GM21447 (cell line): ENCODE results near the gene ATP2B3.

Experiments used
- ATAC-seq: cut with Tn5 transposase; IDR thresholded peaks from one replicate; pipeline ENCODE4 v1.9.1; 2021; ENCODE audit not compliant: unreplicated experiment

Gene ATP2B3

DNA sequence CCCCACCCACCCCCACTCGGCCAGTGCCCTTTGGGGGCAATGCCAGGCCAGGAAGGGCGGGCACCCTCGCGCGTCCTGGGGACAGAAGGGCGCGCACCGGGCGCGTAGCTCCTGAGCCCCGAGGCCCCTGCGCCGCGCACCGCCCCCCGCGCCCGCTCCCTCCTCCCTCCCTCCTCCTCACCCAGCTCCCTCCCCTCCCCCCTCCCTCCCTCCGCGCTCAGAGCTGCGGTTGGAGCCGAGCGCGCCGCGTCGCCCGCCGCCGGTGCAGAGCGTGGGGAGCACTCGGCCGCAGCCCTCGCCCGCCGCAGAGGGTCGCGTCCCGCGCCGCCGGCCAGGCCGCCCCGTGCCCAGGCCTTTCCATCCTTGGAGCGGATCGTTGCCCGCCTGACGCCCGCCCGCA is at the start of gene ATP2B3:
Gene ATP2B3 (plus strand): TSS at position 220 of the 400 bp plus-strand sequence. CDS start 18,606 bp downstream, outside the sequence.
- ATAC-seq, result no peak

DNA sequence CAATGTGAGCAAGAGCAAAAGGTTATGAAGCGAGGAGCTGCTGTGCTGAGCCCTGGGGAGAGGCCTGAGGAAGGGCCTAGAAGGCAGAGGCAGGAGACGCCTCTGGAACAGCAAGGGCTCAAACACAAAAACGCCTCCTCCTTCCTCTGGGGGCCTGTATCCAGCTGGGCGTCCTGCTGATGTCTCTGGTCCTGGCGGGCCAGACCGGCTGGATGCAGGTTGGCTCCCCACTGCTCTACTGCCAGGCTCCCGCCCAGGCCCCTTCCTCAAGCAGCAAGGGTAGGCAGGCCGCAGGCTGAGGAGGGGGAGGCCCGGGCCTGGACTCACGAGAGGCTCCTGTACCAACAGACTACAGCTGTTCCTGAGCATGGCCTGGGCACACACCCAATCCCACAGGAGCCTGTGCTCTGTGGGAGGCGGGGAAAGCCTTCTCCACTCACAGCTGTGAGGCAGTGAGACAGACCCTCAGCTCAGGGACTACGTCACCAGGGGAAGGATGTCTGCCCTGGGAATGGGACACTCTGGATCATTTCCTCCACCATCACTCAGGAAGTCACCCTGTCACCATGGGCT is 49.3 kb upstream of the ATP2B3 start:
- ATAC-seq, result no peak

DNA sequence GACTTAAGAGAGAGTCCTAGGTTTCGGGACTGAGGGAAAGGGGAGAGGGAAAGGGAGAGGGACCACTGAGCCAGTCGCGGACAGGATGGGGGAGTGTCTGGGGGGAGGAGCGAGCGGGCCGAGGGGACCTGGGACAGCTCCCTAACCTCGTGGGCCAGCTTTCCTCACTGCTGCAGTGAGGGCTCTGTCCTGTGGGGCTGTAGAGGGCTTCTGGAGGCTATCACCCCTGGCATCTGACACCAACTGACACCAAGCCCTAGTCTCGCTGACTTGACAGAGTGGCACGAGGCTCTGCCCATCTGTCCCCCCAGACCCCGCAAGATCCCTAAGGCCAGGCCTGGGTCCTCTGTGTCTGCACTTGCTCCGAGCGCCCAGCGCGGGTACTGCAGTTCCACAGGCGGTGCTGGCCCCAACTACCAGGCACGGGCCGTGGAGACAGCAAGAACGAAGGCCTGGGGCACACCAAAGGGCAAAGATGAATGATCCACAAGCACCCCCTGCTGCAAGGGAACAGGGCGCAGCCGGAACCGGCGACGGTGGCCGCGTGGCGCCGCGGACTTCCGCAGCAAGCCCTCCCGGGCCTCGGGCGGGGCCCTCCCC is 47.5 kb upstream of the ATP2B3 start:
- peak; percentile 40 for ATAC-seq

DNA sequence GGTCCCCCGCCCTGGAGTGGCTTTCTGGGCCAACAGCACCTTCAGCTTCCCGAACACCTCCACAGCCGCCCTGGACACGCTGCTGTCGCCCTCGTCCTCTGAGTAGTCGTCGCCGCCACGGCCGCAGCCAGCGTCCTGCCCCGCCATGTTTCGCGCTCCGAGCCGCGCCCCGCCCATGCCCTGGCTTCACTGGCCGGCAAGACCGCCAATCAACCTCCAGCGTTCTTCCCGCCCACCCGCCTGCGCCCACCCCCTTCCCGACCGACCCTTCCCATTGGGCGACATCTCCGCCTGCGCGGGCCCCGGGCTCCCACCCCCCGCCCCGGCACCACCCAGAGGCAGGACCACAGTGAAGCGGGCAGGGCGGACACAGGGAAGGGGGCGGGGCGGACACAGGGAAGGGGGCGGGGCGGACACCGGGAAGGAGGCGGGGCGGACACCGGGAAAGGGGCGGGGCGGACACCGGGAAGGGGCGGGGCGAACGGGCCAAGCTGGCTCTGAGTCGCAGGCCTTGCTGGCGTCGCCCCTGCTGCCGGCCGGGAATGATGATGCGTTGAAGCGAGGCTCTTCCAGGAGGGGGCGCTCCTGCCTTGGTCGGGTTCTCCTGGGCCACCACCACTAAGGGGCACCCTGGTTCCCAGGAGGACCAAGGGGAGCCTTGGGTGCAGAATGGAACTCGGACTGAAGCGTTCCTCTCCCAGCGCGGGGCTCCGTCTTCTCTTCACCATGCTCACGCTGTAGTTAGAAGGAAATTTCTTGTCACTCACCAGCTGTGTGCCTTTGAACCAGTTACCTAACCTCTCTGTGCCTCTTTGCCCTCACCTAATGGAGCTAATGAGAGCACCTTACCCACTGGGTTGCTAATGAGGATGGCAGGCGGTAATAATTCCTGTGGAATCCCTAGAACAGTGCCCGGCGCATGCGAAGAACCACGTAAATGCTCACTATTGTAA is 46.8 kb upstream of the ATP2B3 start, which contains the start of gene HAUS7:
Gene HAUS7 (minus strand): TSS at position 166 of the 953 bp plus-strand sequence. CDS start 19 bp downstream, at position 147.
- peak; percentile 84 for ATAC-seq

DNA sequence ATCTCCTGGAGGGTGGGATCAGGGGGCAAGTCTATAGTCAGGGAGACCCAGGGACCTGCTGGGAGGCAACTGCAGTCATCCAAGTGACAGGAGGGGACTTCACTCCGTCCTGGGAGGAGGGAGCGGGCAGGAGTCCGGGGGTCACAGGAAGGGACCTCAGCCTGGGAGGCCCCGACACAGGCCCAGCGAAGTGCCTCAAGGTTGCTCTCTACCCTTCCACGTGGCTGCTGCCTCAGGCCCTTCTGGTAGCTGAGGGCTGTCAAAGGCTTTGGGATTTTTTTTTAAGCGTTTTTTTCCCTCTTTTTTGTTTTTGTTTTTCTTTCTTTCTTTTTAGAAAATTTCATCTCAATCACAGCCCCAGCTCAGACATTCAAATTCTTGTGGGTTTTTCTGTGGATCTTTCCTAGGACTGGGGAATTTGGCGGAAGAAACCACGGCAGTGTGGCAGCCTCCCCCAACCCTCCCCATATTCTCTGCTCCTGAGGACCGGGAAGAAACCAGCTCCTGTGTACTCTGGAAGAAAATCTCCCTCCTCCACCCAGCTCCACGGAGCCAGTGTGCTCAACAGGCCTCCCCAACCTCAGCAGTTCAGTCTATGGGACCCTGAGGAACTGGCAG is 45.7 kb upstream of the ATP2B3 start:
- ATAC-seq, result no peak

DNA sequence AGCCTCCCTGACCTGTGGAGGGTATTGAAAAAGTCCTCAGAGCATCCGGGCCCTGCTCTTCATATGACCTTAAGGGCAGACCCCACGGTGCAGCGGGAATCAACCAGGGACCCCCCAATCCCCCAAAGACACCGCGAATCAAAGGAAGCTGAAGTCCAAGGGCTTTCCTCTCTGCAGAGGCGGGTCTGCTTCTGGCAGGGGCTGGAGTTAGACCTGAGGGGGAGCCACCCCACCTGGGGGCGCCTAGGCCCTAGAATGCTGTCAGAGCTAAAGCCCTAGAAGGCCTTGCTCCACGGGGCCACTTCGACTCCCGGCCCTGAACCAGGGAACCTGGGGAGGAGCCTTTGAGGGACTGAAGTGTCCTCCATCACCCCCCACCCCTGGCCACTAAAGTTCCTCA is 44.3 kb upstream of the ATP2B3 start:
- no peak for ATAC-seq

DNA sequence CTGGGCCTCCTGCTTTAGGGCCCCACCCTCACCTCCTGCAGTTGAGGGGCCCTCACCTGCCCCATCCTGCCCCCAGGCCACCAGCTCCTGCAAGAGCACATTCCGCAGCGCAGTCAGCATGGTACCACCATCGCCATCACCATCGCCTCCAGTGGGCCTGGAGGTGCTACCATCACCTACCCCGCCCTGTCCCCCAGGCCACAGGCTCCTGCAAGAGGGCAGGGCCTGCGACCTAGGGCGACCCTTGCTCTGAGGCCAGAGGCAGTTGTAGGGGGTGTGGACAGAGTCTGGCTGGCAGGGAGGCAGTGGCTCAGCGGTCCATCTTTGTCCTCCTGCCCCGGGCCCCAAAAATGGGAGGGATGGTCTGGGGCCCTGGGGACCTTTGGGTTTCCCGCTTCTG is 43.2 kb upstream of the ATP2B3 start:
- no peak for ATAC-seq

DNA sequence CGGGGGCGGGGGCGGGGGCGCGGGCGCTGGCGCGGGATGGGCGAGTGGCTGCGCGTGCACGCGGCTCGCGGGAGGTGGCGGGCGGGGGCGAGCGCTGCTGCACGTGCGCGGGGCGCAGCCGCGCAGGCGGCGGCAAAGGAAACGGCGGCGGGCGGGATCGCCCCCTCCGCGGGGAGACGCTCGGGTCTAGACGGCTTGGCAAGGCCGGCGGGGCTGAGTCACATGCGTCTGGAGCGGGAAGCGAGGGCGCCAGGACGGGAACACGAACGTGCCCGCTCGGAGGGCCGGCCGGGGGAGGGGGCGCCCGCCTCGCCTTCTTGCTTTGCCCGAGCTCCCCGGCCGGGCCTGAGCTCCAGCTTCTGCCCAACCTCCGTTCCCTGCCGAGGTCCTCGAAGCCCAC is 42.7 kb upstream of the ATP2B3 start:
- ATAC-seq, result no peak

DNA sequence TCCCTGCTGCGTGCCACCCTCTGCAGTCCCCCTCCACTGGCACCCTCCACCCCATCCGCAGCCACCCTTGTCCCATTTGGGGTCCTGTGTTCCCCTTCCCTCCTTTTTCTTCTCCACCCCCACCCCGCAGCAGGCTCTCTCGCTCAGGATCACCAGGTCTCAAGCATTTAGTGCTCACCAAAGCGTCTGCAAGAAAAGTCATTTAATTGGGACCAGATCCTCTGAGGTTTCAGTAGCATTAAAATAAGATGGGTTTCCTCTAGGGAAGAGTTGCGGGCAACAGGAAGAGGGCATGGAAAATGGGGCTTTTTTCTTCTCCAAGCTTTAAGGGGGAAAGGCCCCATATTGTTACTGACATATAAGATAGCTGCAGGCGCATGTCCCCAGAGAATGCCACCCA is 42.2 kb upstream of the ATP2B3 start:
- no peak for ATAC-seq

DNA sequence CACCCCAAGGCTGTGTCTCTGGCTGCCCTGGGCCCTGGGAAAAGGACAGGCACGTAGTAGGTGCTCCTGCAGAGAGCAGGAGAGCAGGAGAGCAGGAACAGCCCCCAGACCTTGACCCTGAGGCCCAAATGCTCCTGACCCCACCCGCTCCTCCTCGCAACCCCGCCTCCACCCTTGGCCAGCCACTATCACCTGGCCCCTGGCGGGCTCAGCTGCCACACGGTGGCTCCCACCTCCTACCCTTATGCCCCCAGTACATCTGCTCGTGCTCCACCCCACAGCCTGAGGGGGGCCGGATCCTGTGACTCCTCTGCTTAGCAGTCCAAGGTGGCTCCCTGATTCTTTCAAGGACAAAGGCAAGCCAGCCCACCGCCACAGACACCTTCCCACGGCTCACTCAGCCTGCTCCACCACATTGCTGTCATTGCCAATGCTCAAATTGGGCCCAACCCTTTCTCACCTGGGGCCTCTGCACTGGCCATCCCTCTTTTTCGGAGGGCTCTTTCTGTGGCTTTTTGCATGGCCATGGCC is 41.6 kb upstream of the ATP2B3 start:
- no peak for ATAC-seq

DNA sequence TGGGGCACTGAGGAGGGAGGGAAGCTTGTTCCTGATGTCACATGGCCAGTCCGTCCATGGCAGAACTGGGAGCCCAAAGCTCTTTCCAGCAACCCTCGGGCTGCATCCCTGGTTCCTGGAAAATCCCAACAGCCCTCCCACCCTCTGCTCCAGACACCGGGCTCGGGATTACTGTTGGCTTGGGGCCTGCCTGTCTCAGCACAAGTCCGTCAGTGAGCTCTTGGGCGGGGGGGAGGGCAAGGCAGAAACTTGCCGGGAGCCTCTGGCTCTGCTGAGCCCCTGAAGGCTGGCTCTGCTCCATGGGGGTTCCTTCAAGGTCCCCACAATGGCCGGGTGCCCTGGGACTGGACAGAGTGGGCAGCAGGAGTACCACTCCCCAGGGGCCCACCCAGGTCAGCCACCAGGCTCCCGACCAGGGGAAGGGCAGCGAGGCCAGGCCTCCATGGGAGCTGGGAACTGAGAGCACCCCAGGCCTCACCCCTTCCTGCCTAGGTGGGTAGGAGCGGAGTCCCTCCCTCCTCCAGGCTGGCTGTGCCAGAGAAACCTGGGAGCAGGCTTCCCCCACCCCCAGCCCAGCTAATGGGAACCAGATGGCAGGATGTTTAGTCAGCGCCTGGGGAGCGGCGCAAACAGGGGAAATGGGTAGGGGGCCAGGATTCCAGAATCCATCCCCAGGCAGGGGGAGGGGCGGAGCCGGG is 40.6 kb upstream of the ATP2B3 start:
- ATAC-seq, result no peak

DNA sequence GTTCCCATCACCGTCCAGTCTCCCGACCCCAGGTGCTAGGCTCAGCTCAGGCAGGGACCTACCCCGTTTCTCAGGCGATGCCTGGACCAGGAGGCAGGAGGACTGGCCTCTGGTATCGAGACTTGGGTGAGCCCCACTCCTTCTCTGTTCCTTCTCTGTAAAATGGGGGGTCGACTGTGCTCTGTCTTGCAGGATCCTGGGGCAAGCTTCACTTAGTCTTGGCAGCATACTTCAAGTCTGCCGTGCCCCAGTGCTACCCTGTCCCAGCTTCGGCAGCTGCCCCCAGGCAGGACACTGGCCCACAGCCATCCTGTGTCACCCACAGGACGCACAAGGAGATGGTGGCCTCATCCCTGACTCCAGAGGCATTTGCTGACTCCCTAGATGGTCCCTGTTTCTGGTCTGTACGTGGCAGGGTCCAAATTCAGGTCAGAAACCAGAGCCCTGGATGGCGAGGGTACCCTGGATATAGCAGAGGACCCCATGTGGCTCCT is 40.0 kb upstream of the ATP2B3 start:
- ATAC-seq, result no peak

DNA sequence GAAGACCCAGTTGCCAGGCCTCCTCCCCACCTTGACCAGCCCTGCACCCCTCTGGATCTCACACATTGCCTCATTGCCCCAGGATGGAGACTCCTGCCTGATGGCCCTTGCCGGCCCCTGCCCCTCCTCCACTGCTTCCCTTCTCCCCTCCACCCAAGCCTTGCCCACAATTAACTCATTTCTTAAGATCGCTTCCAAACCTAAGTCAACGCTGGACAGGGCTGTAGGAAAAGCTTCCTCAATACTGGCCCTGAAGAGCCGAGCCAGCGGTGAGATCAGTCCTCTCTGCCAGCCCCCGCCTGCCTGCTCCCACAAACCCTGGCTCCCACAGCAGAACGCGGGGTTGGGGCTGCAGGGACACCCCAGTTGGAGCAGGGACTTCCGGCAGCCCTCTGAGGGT is 39.5 kb upstream of the ATP2B3 start:
- ATAC-seq, result no peak

DNA sequence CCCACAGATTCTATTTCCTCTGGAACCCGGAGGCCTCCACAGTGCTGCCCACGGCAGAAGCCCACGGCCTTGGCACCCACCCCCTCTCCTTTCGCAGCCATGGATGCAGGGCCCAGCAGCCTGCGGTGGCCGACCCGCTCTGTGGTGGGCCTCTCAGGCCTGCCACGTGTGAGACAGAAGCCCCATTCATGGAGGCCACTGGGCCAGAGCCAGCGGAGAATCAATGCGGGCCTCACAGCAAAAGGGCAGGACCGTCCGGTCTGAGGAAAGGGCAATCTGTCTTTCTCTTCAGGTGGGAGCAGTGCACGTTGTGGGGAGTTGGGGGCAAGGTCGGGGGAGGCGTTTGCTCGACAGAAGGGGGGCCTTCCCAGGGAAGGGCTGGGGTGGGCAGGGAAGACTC is 38.7 kb upstream of the ATP2B3 start:
- no peak for ATAC-seq

DNA sequence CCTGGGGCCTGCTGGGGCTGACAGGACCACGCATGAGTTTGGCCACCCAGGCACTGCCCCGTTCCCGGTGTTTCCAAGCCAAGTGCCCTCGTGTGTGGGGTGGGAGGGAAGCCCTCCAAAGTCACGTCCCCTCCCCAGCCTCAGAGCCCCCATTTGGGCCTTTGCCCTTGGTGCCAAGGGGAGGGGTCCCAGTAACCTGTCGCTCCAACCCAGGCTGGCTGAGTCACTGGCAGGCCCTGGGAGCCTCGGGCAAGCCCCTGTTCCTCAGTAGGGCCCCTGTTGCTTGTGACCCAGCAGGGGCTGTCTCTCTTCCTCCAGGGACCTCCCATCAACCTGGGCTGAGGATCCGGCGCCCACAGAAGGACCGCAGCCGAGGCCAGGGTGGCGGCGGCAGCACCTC is 36.4 kb upstream of the ATP2B3 start:
- ATAC-seq, result no peak

DNA sequence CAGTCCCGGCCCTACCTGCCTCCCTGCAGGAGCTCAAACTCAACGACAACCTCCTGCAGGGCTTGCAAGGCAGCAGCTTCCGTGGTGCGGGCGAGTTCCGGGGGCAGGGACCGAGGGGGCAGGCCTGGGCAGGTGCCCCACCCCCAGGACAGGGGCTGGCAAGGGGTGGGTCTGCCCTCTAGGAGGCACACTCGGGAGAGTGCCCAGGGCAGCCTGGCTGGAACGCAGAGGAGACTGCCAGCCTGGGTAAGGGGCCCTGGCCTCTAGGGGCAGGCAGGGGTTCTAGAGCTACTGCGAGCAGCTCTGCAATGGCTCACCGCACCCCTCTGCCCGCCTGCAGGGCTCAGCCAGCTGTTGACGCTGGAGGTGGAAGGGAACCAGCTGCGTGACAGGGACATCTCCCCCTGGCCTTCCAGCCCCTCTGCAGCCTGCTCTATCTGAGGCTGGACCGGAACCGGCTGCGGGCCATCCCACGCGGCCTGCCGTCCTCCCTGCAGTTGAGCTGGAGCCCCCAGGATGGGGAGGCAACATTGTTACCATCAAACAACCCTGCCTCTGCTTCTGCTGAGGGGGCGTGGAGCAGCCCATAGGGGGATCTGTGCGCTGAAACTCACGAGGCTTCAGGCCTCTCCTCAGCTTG is 34.9 kb upstream of the ATP2B3 start:
- no peak for ATAC-seq

DNA sequence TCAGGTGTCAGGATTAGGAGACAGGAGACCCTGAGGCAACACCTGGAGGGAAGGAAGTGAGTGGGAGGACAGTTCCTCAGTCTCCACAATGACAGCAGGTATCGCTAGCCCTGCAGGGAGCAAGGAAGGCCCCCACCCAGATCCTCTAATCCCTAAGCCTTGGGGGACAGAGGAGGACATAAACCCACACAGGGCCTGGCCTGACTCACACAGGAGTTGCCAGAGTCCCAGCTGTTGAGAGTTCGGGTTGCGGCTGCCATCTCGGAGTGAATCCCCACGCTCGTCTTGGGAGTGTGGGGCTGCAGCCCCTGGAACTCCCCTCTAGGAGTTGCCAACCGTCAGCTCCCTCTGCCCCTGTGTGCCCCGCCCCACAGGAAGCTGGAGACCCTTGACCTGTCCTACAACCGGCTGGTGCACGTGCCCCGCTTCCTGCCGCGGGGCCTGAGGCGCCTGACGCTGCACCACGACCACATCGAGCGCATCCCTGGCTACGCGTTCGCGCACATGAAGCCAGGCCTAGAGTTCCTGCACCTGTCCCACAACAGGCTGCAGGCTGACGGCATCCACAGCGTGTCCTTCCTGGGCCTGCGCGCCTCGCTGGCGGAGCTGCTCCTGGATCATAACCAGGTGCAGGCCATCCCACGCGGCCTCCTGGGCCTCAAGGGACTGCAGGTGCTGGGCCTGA is 31.9 kb upstream of the ATP2B3 start:
- no peak for ATAC-seq

DNA sequence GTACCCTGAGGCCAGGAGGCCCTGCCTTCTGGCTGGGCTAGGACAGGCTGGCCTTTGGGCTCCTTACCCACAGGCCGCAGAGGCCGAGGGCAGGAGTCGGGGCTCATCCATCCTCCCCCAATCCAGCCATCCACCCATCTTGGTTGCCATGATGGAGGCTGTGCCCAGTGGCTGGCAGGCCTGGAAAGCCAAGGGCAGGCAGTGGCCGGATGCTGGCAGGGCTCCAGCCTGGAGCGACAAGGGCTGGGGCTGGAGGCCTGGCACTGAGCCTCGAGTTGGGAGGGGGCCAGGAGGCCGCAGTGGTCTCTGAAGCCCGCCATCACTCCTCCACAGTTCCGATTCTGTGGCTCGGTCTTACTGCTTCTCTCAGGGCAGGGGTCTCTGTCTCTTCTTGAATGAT is 31.3 kb upstream of the ATP2B3 start:
- no peak for ATAC-seq

DNA sequence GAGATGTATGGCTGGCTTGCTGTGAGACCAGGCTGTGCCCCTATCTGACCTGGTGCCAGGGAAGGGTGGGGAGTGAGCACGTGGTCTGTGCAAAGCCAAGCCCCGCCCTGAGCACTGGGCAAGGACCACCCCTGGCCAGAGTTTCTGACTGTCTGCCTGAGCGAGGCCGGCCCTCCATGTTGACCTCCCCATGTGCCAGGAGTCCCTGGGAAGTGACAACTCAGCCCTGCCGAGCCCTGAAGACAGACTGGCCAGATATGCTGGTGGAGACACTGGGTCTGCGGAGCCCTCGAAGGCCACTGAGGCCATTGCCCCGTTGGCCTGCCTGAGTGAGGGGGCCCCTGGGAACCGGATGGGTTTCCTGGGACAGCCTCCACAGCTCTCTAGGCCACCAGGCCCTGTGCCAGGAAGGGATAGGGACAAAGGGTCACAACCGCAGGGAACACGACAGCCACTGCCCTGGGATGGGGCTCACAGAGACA is 29.8 kb upstream of the ATP2B3 start:
- no peak for ATAC-seq
